Measurements from ENCODE around the gene TTC23. TPM values are rescaled to one million over a fixed set of nuclear protein-coding genes. Genes with fewer than 3 reads are reported as not detected.

Gene TTC23
- total and polyA plus RNA-seq, 2 donors (not counting 3 experiments of a cell fraction or from before 2014, with no cell fraction given) = 4.1 to 27.3 TPM

DNA sequence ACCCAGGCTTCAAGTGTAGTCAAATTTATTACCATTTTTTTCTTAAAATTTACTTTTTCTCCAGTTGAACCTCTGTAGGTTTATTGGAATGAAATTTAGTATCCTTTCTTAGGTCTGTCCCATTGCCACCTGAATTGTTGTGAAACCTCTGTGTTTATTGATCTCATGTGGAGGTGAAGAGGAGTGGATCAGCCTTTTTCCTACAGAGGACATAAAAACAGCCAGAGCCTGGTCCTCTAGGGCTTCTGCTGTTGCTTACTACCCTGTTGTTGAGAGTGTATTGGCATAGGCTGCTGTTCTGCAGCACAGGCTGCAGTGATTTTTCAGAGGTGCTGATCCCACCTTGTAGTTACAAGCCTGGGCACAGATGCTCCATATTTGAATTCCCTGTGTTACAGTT, 46.5 kb upstream of the TTC23 start:
- intact Hi-C loops (cut with micrococcal nuclease) = no loop called here
- ChIA-PET CTCF (interaction anchor here (1.2 kb wide), 1 partner anchor 9 kb away, joined by 3 read pairs; no protein-coding TSS in a partner anchor), POLR2A (no interaction called here)
- no peak overlapping the region for H3K27ac ChIP-seq (ENCODE audit: insufficient read depth, low read depth, low read length)
- TF ChIP-seq MYC (IDR thresholded peaks at IDR 0.05; ENCODE audit: low read depth, low read length) = no peak
- TF ChIP-seq FOS (IDR thresholded peaks at IDR 0.05; ENCODE audit: borderline replicate concordance, insufficient read depth, low read length) = no peak
- TF ChIP-seq, protein P1, sequence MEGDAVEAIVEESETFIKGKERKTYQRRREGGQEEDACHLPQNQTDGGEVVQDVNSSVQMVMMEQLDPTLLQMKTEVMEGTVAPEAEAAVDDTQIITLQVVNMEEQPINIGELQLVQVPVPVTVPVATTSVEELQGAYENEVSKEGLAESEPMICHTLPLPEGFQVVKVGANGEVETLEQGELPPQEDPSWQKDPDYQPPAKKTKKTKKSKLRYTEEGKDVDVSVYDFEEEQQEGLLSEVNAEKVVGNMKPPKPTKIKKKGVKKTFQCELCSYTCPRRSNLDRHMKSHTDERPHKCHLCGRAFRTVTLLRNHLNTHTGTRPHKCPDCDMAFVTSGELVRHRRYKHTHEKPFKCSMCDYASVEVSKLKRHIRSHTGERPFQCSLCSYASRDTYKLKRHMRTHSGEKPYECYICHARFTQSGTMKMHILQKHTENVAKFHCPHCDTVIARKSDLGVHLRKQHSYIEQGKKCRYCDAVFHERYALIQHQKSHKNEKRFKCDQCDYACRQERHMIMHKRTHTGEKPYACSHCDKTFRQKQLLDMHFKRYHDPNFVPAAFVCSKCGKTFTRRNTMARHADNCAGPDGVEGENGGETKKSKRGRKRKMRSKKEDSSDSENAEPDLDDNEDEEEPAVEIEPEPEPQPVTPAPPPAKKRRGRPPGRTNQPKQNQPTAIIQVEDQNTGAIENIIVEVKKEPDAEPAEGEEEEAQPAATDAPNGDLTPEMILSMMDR (IDR thresholded peaks at IDR 0.05; ENCODE audit: extremely low read depth in 1 of 2, insufficient read depth in 1 of 2, low read depth in 1 of 2, low read length in 2 of 2) = no peak
- no peak for TF ChIP-seq POLR2AphosphoS5 (IDR thresholded peaks at IDR 0.05; ENCODE audit: insufficient read depth, low read depth, low read length)
- TF ChIP-seq POLR2A (IDR thresholded peaks at IDR 0.05; ENCODE audit: low read depth, low read length) = no peak
- TF ChIP-seq, protein P2, sequence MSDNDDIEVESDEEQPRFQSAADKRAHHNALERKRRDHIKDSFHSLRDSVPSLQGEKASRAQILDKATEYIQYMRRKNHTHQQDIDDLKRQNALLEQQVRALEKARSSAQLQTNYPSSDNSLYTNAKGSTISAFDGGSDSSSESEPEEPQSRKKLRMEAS (IDR thresholded peaks at IDR 0.05; ENCODE audit: insufficient read depth, insufficient read length) = no peak
- no peak for TF ChIP-seq GATA2 (IDR thresholded peaks at IDR 0.05; ENCODE audit: insufficient read depth, insufficient read length, low read depth, low read length)
- TF ChIP-seq EZH2 (IDR thresholded peaks at IDR 0.05; ENCODE audit: borderline replicate concordance, low read depth, low read length, severe bottlenecking) = no peak
- TF ChIP-seq JUN (IDR thresholded peaks at IDR 0.05; ENCODE audit: borderline replicate concordance, insufficient read depth, insufficient read length, low read depth) = no peak
- no peaks in the 10 kb centered on the region for H3K27me3 ChIP-seq (ENCODE audit: control insufficient read depth in 2 of 2, insufficient read depth in 2 of 2, low read length in 2 of 2)
- no peaks in the 10 kb centered on the region for H3K36me3 ChIP-seq (ENCODE audit: control insufficient read depth in 2 of 2, extremely low read depth in 1 of 2, insufficient read depth in 2 of 2, low read length in 2 of 2)
- H3K79me2 ChIP-seq (ENCODE audit: control insufficient read depth, insufficient read depth, low read length) = no peaks in the 10 kb centered on the region
- H3K9me3 ChIP-seq (replicated peaks; ENCODE audit: control insufficient read depth, insufficient read depth, low read length) = no peaks in the 10 kb centered on the region
- dilution Hi-C loops (cut with MboI; ENCODE audit: extremely low pct_ligation_motif_present, low sequenced_read_pairs) = loop anchor here (25.0 kb wide), 1 partner anchor 416 kb away; no protein-coding TSS in a partner anchor
- DNase-seq (ENCODE audit: low read depth, low spot score) = no peak
- no TSS peak for BruUV-seq (replicated peaks)
- no peaks in the 10 kb centered on the region for H3K9me1 ChIP-seq (replicated peaks; ENCODE audit: control insufficient read depth, extremely low read depth, insufficient read depth, low read length)
- H3K4me2 ChIP-seq (ENCODE audit: insufficient read depth, low read length) = no peak overlapping the region
- no peak overlapping the region for H3K9ac ChIP-seq (replicated peaks; ENCODE audit: extremely low read depth, insufficient read depth, low read length)
- no peak overlapping the region for H2AFZ ChIP-seq (ENCODE audit: low read depth, low read length)
- H3K4me1 ChIP-seq (ENCODE audit: control insufficient read depth, extremely low read depth, insufficient read depth, low read length) = no peaks in the 10 kb centered on the region
- no peaks in the 10 kb centered on the region for H4K20me1 ChIP-seq (replicated peaks; ENCODE audit: control insufficient read depth, extremely low read depth, insufficient read depth, low read length)
- H3K4me3 ChIP-seq (replicated peaks in 1 of 3; ENCODE audit: insufficient read depth in 1 of 3, low read depth in 1 of 3, low read length in 3 of 3) = no peak overlapping the region
- FAIRE-seq = no peak

Data from endothelial cell of umbilical vein (primary cell).